Spleen (tissue), 11 donors: ENCODE data around the gene EGLN2. TPM values are rescaled to one million over a fixed set of nuclear protein-coding genes. Genes with fewer than 3 reads are reported as not detected.

Experiments used
- DNase-seq: peaks from one replicate; pipeline ENCODE4 v3.0.0-alpha.2; 2020
- H3K27ac ChIP-seq, 8 donors: fragments of 200-600 bp; sonication (generic) in 7 of 8; 1 replicate in 4 of 8; 2 replicates in 4 of 8; pipeline versions ENCODE4 v1.5.0 to v1.8.0; 2016 to 2021; ENCODE audit warnings: inconsistent platforms in 4 of 8, mild to moderate bottlenecking in 4 of 8, moderate library complexity in 1 of 8
- H3K27me3 ChIP-seq, 7 donors: fragments of 200-600 bp; sonication (generic) in 6 of 7; replicated peaks in 1 of 7; 1 replicate in 4 of 7; 2 replicates in 3 of 7; pipeline versions ENCODE4 v1.5.0 to v1.8.0; 2016 to 2021; ENCODE audit warnings: inconsistent platforms in 3 of 7, mild to moderate bottlenecking in 1 of 7
- H3K36me3 ChIP-seq, 6 donors: fragments of 200-600 bp; sonication (generic) in 5 of 6; 1 replicate in 4 of 6; 2 replicates in 2 of 6; pipeline versions ENCODE4 v1.5.0 to v1.8.0; 2016 to 2021; ENCODE audit warnings: inconsistent platforms in 2 of 6
- H3K4me1 ChIP-seq, 6 donors: fragments of 200-600 bp; sonication (generic) in 5 of 6; 1 replicate in 3 of 6; 2 replicates in 3 of 6; pipeline versions ENCODE4 v1.5.0 to v1.8.0; 2016 to 2021; ENCODE audit warnings: inconsistent platforms in 3 of 6
- H3K4me3 ChIP-seq, 8 donors: fragments of 200-600 bp; sonication (generic) in 7 of 8; 1 replicate in 4 of 8; 2 replicates in 4 of 8; pipeline versions ENCODE4 v1.5.0 to v1.8.0; 2016 to 2021; ENCODE audit warnings: inconsistent platforms in 4 of 8, mild to moderate bottlenecking in 4 of 8, moderate library complexity in 2 of 8
- H3K9me3 ChIP-seq, 8 donors: fragments of 200-600 bp; sonication (generic) in 7 of 8; 1 replicate in 4 of 8; 2 replicates in 4 of 8; pipeline versions ENCODE4 v1.5.0 to v1.8.0; 2016 to 2021; ENCODE audit warnings: inconsistent platforms in 4 of 8
- POLR2A ChIP-seq, 3 donors: fragments of 450-650 bp; IDR thresholded peaks; one replicate each; pipeline ENCODE4 v1.5.1; 2017; ENCODE audit warnings: antibody characterized with exemption in 3 of 3, mild to moderate bottlenecking in 1 of 3
- POLR2AphosphoS5 ChIP-seq, 3 donors: sonication (generic); formaldehyde crosslinking; IDR thresholded peaks; one replicate each; pipeline ENCODE4 v1.5.1; 2017; ENCODE audit warnings: antibody characterized with exemption in 3 of 3
- WGBS, 5 donors: extraction: QIAGEN DNeasy Blood & Tissue Kit in 3 of 5; methylation state at CpG; one replicate each; pipeline versions ENCODE4 v1.1.5 to v1.1.7; 2013 to 2018; 5-methylcytosine and 5-hydroxymethylcytosine counted together
- intact Hi-C: fragments of 100-400 bp; cut with DNase I; formaldehyde crosslinking; loops from one replicate; pipeline ENCODE4 v1.15.0; 2023; ENCODE audit warnings: low total_unique reads
- polyA plus RNA-seq, 3 donors: library from polyadenylated mRNA; stranded (reverse); fragments of 200-250 nt; gene quantifications; one replicate each; pipeline ENCODE4 v1.2.1, GENCODE V29; 2013
- total RNA-seq, 7 donors: library from RNA; depleted of rRNA in 3 of 7; stranded (reverse); fragments of >200 nt in 3 of 7; fragmentation: NEBNext Ultra II Directional in 4 of 7; extraction: Animal tissue kit (Norgen Biotek cat#: 25700) in 4 of 7; gene quantifications; one replicate each; pipeline versions ENCODE4 v1.1.0 to v1.2.1, GENCODE V29; 2016 to 2021
- TF ChIP-seq, protein P1 (sequence below), 11 experiments: fragments of 200-600 bp in 7 of 11; fragments of 450-650 bp in 4 of 11; sonication (generic) in 4 of 11; IDR thresholded peaks in 8 of 11; conservative IDR thresholded peaks in 3 of 11; 1 replicate in 7 of 11; 2 replicates in 4 of 11; pipeline versions ENCODE4 v1.4.0 to v1.8.0; 2016 to 2021; ENCODE audit warnings: antibody characterized with exemption in 11 of 11, inconsistent platforms in 4 of 11, mild to moderate bottlenecking in 1 of 11
- donor health status: healthy with polysubstance abuse.
- donor health status: DM: no; HTN: no; CAD: no; lungs with moderate emphysema.
- donor health status: DM: no; HTN: no; CAD: no.
- donor health status: Bipolar disorder and iron deficiency.
- donor health status: healthy.
- donor health status: DM: no; HTN: no; CAD: no.
- donor health status: DM: yes; HTN: yes; CAD: no.

EGLN2 gene
- total and polyA plus RNA-seq, 10 donors: 109 to 238 (median 163) TPM

GRCh38 chr19:40776932-40777644, 21.9 kb upstream of the EGLN2 start:
- WGBS, 5 donors: 7 to 10% (median 8%) methylated on average over 11 to 13 of the region's 13 CpGs
- DNase-seq: peak; percentile 95
- H3K27me3 ChIP-seq: no peaks in the 10 kb centered on the region
- H3K9me3 ChIP-seq: no peaks in the 10 kb centered on the region
- peaks cover 0 to 28% (median under 1%) of the 10 kb centered on the region in 6 donors for H3K36me3 ChIP-seq
- TF ChIP-seq, protein P1, sequence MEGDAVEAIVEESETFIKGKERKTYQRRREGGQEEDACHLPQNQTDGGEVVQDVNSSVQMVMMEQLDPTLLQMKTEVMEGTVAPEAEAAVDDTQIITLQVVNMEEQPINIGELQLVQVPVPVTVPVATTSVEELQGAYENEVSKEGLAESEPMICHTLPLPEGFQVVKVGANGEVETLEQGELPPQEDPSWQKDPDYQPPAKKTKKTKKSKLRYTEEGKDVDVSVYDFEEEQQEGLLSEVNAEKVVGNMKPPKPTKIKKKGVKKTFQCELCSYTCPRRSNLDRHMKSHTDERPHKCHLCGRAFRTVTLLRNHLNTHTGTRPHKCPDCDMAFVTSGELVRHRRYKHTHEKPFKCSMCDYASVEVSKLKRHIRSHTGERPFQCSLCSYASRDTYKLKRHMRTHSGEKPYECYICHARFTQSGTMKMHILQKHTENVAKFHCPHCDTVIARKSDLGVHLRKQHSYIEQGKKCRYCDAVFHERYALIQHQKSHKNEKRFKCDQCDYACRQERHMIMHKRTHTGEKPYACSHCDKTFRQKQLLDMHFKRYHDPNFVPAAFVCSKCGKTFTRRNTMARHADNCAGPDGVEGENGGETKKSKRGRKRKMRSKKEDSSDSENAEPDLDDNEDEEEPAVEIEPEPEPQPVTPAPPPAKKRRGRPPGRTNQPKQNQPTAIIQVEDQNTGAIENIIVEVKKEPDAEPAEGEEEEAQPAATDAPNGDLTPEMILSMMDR (IDR thresholded peaks at IDR 0.05 in 8 of 11, conservative IDR thresholded peaks at IDR 0.05 in 3 of 11): peak in 7 of 11 experiments; percentile 5 to 48 (median 27)
- TF ChIP-seq POLR2A (IDR thresholded peaks at IDR 0.05): no peak
- TF ChIP-seq POLR2AphosphoS5 (IDR thresholded peaks at IDR 0.05): peak in 2 of 3 donors; percentile 16 to 83
- intact Hi-C loops: no loop called here
- peak overlapping the region; percentile 58 to 90 (median 70) for H3K4me3 ChIP-seq
- peaks cover 10 to 66% (median 29%) of the 10 kb centered on the region in 6 donors for H3K4me1 ChIP-seq
- H3K27ac ChIP-seq: peak overlapping the region; percentile 94 to 100 (median 99)

GRCh38 chr19:40777645-40777936, 21.4 kb upstream of the EGLN2 start:
- Histone ChIP-seq H3K27me3 (no peaks in the 10 kb centered on the region), H3K36me3 (peaks cover 0 to 32% (median 2%) of the 10 kb centered on the region in 6 donors), H3K27ac (peak overlapping the region; percentile 94 to 100 (median 99)), H3K4me3 (peak overlapping the region; percentile 58 to 90 (median 70)), H3K4me1 (peaks cover 10 to 66% (median 29%) of the 10 kb centered on the region in 6 donors), H3K9me3 (no peaks in the 10 kb centered on the region)
- no peak for DNase-seq
- no peak for TF ChIP-seq POLR2AphosphoS5 (IDR thresholded peaks at IDR 0.05)
- peak in 1 of 3 donors; percentile 57 for TF ChIP-seq POLR2A (IDR thresholded peaks at IDR 0.05)
- WGBS, 5 donors: 0 to 1% (median 0%) methylated on average over 10 of the region's 10 CpGs
- intact Hi-C loops: no loop called here

DNA sequence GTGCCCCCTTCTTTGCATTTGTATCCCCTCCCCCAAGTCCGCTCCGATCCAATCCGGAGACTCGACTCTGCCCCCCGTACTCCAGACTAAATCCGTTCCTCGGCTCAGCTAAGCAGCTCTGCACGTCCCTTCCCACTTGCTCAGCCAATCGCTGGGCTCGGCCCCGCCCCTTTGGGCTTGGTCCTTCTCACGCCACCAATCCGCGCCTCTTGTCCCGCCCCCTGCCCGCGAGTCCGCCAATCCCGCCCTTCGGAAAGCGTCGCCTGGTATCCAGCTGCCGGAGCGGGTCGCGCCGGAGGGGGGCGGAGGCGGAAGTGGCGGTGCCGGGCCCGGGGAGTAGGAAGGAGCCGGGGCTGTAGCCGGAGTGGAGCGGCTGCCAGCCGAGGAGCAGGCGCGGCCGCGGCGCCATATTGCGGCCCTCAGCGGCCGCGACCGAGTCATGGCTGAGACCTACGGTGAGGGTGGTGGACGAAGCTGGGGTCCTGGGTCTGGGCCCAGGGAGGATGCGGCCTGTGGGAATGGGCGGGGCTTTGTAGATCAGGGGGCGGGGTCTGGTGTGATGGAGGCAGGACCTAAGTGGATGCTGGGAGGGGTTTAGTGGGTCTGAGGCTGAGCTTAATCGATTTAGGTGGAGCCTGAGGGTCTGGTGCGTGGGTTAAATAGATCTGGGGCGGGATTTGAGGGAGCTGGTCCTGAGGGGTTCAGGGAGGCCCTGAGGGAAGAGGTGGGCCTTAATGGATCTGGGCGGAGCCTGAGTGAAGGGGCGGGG, 20.9 kb upstream of the EGLN2 start, which contains the start of gene RAB4B:
Gene RAB4B, plus strand, starts transcription at position 311 of the 769 bp plus-strand sequence. Its CDS starts 129 bp downstream, at position 440.
- H3K36me3 ChIP-seq: peaks cover 0 to 37% (median 2%) of the 10 kb centered on the region in 6 donors
- no peaks in the 10 kb centered on the region for H3K9me3 ChIP-seq
- no peaks in the 10 kb centered on the region for H3K27me3 ChIP-seq
- 0 to 3% (median 1%) methylated on average over 22 to 56 of the region's 56 CpGs for WGBS, 5 donors
- intact Hi-C loops: no loop called here
- H3K4me1 ChIP-seq: peaks cover 10 to 64% (median 29%) of the 10 kb centered on the region in 6 donors
- H3K4me3 ChIP-seq: peak within 1 kb of the TSS; percentile 58 to 90 (median 70)
- peak; percentile 100 for DNase-seq
- TF ChIP-seq POLR2A (IDR thresholded peaks at IDR 0.05) (peak; percentile 44 to 54 (median 45)), POLR2AphosphoS5 (IDR thresholded peaks at IDR 0.05) (peak; percentile 95 to 98 (median 97))
- TF ChIP-seq, protein P1 (IDR thresholded peaks at IDR 0.05 in 8 of 11, conservative IDR thresholded peaks at IDR 0.05 in 3 of 11): peak in 8 of 11 experiments; percentile 24 to 67 (median 38)
- peak within 1 kb of the TSS; percentile 94 to 100 (median 99) for H3K27ac ChIP-seq

DNA sequence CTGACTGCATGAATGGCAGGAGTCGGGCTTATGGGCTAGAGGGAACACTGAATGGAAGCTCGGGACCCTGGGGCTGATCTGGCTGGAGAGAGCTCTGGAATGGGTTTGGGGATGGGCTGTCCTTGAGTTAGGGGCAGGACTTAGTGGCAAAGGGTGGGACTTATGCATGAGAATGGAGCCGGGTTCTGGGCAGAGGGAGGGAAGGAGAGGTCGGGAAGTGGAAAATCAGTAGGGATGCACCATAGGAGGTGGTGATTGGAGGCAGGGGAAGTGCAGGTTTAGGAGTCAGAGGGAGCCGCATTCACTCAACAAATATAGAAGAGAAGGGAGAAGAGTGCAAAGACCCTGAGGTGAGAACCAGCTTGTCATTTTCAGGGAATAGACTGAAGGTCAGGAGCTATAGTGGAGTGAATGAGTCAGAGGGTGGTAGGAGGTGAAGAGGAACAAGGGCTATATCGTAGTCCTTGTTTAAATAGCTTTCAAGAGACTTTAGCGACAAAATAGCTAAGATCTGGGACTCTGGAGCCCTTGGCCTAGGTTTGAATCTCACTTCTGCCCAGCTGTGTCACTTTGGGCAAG, 20.2 kb upstream of the EGLN2 start:
- peaks cover 10 to 57% (median 29%) of the 10 kb centered on the region in 6 donors for H3K4me1 ChIP-seq
- no peaks in the 10 kb centered on the region for H3K9me3 ChIP-seq
- H3K27me3 ChIP-seq: no peaks in the 10 kb centered on the region
- intact Hi-C loops: no loop called here
- H3K4me3 ChIP-seq: peak overlapping the region; percentile 58 to 90 (median 70)
- WGBS, 5 donors: 10 to 18% (median 13%) methylated on average over 7 of the region's 7 CpGs
- H3K36me3 ChIP-seq: peaks cover 0 to 44% (median 4%) of the 10 kb centered on the region in 6 donors
- peak overlapping the region; percentile 94 to 100 (median 99) for H3K27ac ChIP-seq
- no peak for TF ChIP-seq POLR2A (IDR thresholded peaks at IDR 0.05)
- TF ChIP-seq, protein P1 (IDR thresholded peaks at IDR 0.05 in 8 of 11, conservative IDR thresholded peaks at IDR 0.05 in 3 of 11): no peak
- TF ChIP-seq POLR2AphosphoS5 (IDR thresholded peaks at IDR 0.05): no peak
- DNase-seq: no peak
